ENCODE data around the gene GPX4.
"Not testable (repeated sequence)": the region's sequence is repeated elsewhere in the genome, so short reads cannot be mapped to it uniquely, and the experiment has no call there.

GPX4 gene

GRCh38 chr19:1126984-1127760 is 23.4 kb downstream of the GPX4 start:
- CTCF ChIA-PET, result interaction anchor here (1.5 to 5.2 kb wide), 3 partner anchors 14 to 68 kb away, joined by 4 to 37 read pairs (median 21); no protein-coding TSS in a partner anchor
- no peak overlapping the region for H3K4me3 ChIP-seq (ENCODE audit: low read depth, low read length)
- no peak for DNase-seq (ENCODE audit: low read depth, low spot score)
- POLR2A ChIA-PET, result no interaction called here
- TF ChIP-seq CTCF (IDR thresholded peaks at IDR 0.05; ENCODE audit: insufficient read depth, low read length, missing control alignments), result no peak

DNA sequence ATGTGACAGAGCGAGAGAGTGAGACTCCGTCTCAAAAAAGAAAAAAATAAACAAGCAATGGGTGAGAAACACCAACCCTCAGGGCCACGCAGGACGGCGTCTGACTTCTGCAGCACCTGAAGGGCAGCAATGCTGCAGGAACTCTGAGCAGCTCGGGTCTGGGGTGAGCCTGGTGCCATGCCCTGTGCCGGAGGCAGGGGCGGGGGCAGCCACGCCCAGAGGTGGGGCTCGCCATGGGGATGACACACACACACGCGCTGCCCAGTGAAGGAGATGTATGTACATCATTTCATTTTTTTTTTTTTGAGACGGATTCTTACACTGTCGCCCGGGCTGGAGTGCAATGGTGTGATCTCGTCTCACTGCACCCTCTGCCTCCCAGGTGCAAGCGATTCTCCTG is 24.3 kb downstream of the GPX4 start:
- no peak for DNase-seq (ENCODE audit: low read depth, low spot score)
- ChIA-PET CTCF (interaction anchor here (0.9 to 1.0 kb wide), 2 partner anchors 11 to 15 kb away, joined by 3 to 7 read pairs; no protein-coding TSS in a partner anchor), POLR2A (no interaction called here)
- TF ChIP-seq CTCF (IDR thresholded peaks at IDR 0.05; ENCODE audit: insufficient read depth, low read length, missing control alignments), result no peak
- no peak overlapping the region for H3K4me3 ChIP-seq (ENCODE audit: low read depth, low read length)

DNA sequence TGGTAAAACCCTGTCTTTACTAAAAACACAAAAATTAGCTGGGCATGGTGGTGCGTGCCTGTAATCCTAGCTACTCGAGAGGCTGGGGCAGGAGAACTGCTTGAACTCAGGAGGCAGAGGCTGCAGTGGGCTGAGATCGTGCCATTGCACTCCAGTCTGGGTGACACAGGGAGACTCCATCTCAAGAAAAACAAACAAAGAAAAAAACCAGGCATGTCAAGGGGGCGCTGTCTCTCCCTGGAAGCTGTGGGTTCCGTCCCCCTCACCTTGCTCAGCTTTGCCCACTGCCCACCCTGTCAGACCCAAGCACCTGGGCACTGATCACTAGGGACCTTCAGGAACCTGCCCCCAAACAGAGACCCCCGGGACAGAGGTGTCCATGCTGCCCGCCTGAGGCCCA is 25.3 kb downstream of the GPX4 start:
- POLR2A ChIA-PET; H3K4me3 ChIP-seq (ENCODE audit: low read depth, low read length); DNase-seq (ENCODE audit: low read depth, low spot score): not testable (repeated sequence)
- CTCF ChIA-PET, result interaction anchor here (1.0 to 4.7 kb wide), 2 partner anchors 12 to 65 kb away, joined by 3 to 17 read pairs; no protein-coding TSS in a partner anchor

- TF ChIP-seq CTCF (IDR thresholded peaks at IDR 0.05; ENCODE audit: insufficient read depth, low read length, missing control alignments), result no peak
- ChIA-PET CTCF (interaction anchor here (2.1 to 4.7 kb wide), 2 partner anchors 17 to 65 kb away, joined by 13 to 17 read pairs; no protein-coding TSS in a partner anchor), POLR2A (no interaction called here)
- DNase-seq (ENCODE audit: low read depth, low spot score), result no peak
- peak overlapping the region; percentile 1; the same call in 1 of the 2 replicates for H3K4me3 ChIP-seq (ENCODE audit: low read depth, low read length)
These were observed 25.7 kb downstream of the GPX4 start for GRCh38 chr19:1129535-1129934.

DNA sequence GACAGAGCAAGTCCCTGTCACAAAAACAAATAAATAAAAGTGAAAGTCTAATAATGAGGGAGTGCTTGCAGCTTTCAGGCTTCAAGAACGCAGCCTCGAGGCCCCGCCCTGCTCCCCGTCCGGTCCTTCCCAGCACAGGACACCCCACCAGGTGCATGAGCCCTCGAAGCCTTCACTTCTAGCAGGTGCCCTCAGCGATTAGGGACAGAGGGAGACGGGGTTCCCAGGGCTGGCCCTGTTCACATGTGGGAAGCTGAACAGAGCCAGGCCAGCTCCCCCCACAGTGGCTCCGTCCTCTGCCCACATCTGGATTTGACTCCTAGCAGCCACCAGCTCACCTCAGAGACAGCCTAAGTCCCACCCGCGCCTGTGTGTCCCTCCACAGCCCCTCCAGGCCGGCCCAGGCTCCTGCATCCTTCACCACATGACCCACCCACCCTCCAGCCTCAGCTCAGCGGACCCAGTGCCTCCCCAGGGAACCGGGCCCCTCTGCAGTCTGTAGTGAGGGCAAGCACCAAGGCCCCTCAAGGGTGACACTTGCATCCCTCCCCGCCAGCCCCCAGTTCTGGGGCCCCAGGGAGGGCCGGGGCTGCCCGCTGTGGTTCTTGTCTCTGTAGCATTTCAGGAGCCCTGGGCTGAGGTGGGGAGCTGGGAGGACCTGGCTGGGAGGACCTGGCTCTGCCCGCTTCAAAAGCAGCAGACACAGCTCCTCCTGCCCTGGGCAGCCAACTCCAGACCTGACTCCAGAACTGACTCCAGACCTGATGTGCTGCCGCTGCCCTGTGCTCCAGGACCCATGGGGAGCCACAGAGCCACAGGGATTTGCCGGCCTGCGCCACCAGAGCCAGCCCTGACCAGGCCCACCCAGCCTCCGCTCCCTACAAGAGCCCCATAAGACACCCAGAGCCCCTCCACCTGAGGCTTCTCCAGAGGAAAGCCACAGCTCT is 27.2 kb downstream of the GPX4 start:
- no peak for DNase-seq (ENCODE audit: low read depth, low spot score)
- H3K4me3 ChIP-seq (ENCODE audit: low read depth, low read length), result peak overlapping the region; percentile 75
- ChIA-PET CTCF (interaction anchor here (0.9 to 4.7 kb wide), 6 partner anchors 8 to 110 kb away, joined by 3 to 17 read pairs (median 6); no protein-coding TSS in a partner anchor), POLR2A (interaction anchor here (0.7 to 1.5 kb wide), 5 partner anchors 18 to 138 kb away, joined by 3 to 5 read pairs (median 3); partner anchors contain the start of gene CIRBP)
- no peak for TF ChIP-seq CTCF (IDR thresholded peaks at IDR 0.05; ENCODE audit: insufficient read depth, low read length, missing control alignments)

GRCh38 chr19:1131718-1132551 is 28.1 kb downstream of the GPX4 start:
- ChIA-PET POLR2A (interaction anchor here (1.4 kb wide), 1 partner anchor 29 kb away, joined by 3 read pairs; no protein-coding TSS in a partner anchor), CTCF (interaction anchor here (0.9 to 4.7 kb wide), 6 partner anchors 9 to 109 kb away, joined by 3 to 17 read pairs (median 6); no protein-coding TSS in a partner anchor)
- no peak for TF ChIP-seq CTCF (IDR thresholded peaks at IDR 0.05; ENCODE audit: insufficient read depth, low read length, missing control alignments)
- peak; percentile 50 for DNase-seq (ENCODE audit: low read depth, low spot score)
- peak overlapping the region; percentile 75 for H3K4me3 ChIP-seq (ENCODE audit: low read depth, low read length)

Measured in AG04449 (cell line).